Pancreas (tissue), 10 donors: ENCODE results near the gene NFIX. TPM values are rescaled to one million over a fixed set of nuclear protein-coding genes. Genes with fewer than 3 reads are reported as not detected.

ENCODE experiments used
- ATAC-seq, 4 donors: fragments of 200-7000 bp; cut with Tn5 transposase; one replicate each; pipeline versions ENCODE4 v1.8.0 to v1.9.1; 2020; ENCODE audit warnings: mild to moderate bottlenecking in 4 of 4, moderate library complexity in 4 of 4
- DNase-seq, 6 donors: peaks; one replicate each; pipeline ENCODE4 v3.0.0-alpha.2; 2020
- FAIRE-seq: peaks from 2 replicates; lab custom pipeline; 2012; peaks lifted over from hg19 to GRCh38; lab: Jason Lieb, UNC
- H3K27ac ChIP-seq, 4 donors: fragments of 200-600 bp; sonication (generic); 1 replicate in 3 of 4; 2 replicates in 1 of 4; pipeline versions ENCODE4 v1.5.0 to v1.8.0; 2020
- H3K27me3 ChIP-seq, 4 donors: fragments of 200-600 bp; one replicate each; pipeline ENCODE4 v1.8.0; 2021
- H3K36me3 ChIP-seq, 3 donors: fragments of 200-600 bp; sonication (generic) in 1 of 3; one replicate each; pipeline versions ENCODE4 v1.5.0 to v1.8.0; 2020 to 2021
- H3K4me1 ChIP-seq, 3 donors: fragments of 200-600 bp; one replicate each; pipeline ENCODE4 v1.8.0; 2021
- H3K4me3 ChIP-seq, 4 donors: fragments of 200-600 bp; sonication (generic) in 2 of 4; one replicate each; pipeline versions ENCODE4 v1.5.0 to v1.8.0; 2020 to 2021
- H3K9me3 ChIP-seq, 4 donors: fragments of 200-600 bp; one replicate each; pipeline ENCODE4 v1.8.0; 2021
- WGBS, 2 donors: extraction: QIAGEN DNeasy Blood & Tissue Kit; methylation state at CpG; one replicate each; pipeline ENCODE4 v1.1.7; 2013; 5-methylcytosine and 5-hydroxymethylcytosine counted together
- intact Hi-C, 3 donors: fragments of 100-400 bp; cut with DNase I; formaldehyde crosslinking; loops; one replicate each; pipeline versions ENCODE4 v1.11.1 to v1.14.2; 2022
- polyA plus RNA-seq, 2 donors: library from polyadenylated mRNA; stranded (reverse); fragments of 200-250 nt; gene quantifications; one replicate each; pipeline ENCODE4 v1.2.3, GENCODE V29; 2013
- total RNA-seq, 6 donors: library from RNA; stranded (reverse); fragmentation: NEBNext Ultra II Directional in 4 of 6; extraction: Animal tissue kit (Norgen Biotek cat#: 25700) in 4 of 6; gene quantifications; one replicate each; pipeline versions ENCODE4 v1.2.1 to v1.2.4, GENCODE V29; 2021 to 2023
- TF ChIP-seq, protein P1 (sequence below), 4 donors: fragments of 200-600 bp; sonication (generic) in 3 of 4; IDR thresholded peaks; one replicate each; pipeline versions ENCODE4 v1.5.0 to v1.8.0; 2021; ENCODE audit warnings: antibody characterized with exemption in 4 of 4
- donor health status: healthy with polysubstance abuse.
- donor health status: DM: no; HTN: no; CAD: no; lungs with moderate emphysema.
- donor health status: DM: no; HTN: no; CAD: no.
- donor health status: control.
- donor health status: control.
- donor health status: Bipolar disorder and iron deficiency.
- donor health status: DM: yes; HTN: yes; CAD: no.
- donor health status: DM: no; HTN: no; CAD: no.
- donor health status: DM: no; HTN: no; CAD: no.
- donor health status: DM: yes; HTN: yes; CAD: no.

NFIX gene
- total and polyA plus RNA-seq, 8 donors = 8.3 to 45.1 (median 32.7) TPM

DNA sequence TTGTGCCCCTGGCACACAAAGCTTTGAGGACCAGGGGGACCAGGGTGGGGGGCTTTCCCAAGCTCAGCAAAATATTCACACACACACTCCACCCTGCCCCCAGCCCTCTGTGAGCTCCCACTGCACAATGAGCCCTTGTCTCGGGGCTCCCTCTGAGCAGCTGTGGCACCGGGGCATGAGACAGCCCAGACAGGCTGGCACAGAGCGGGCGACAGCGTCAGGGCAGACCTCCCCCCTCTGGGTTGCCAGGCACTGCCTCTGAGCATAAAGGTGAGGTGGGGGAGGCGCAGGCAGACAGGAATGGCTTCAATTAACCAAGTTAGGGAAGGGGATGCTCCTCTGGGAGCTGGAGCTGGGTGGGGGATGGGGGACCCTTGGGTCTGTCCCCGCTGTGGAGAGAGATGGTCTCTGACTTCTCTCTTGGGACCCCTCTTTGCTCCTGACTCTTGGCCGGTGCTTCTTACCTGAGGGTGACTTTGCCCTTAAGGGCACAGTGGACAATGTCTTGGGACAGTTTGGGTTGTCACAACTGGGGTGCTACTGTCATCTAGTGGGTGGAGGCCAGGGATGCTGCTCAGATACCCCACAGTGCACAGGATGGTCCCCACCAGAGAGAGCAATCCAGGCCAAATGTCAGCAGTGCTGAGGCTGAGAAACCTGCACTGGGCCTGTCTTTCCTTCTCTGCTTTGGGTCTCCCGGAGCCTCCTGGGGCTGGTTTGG lies 77.1 kb downstream of the NFIX start:
- TF ChIP-seq, protein P1, sequence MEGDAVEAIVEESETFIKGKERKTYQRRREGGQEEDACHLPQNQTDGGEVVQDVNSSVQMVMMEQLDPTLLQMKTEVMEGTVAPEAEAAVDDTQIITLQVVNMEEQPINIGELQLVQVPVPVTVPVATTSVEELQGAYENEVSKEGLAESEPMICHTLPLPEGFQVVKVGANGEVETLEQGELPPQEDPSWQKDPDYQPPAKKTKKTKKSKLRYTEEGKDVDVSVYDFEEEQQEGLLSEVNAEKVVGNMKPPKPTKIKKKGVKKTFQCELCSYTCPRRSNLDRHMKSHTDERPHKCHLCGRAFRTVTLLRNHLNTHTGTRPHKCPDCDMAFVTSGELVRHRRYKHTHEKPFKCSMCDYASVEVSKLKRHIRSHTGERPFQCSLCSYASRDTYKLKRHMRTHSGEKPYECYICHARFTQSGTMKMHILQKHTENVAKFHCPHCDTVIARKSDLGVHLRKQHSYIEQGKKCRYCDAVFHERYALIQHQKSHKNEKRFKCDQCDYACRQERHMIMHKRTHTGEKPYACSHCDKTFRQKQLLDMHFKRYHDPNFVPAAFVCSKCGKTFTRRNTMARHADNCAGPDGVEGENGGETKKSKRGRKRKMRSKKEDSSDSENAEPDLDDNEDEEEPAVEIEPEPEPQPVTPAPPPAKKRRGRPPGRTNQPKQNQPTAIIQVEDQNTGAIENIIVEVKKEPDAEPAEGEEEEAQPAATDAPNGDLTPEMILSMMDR (IDR thresholded peaks at IDR 0.05) = no peak
- peaks cover 14 to 20% (median 14%) of the 10 kb centered on the region in 3 donors for H3K4me1 ChIP-seq
- H3K9me3 ChIP-seq = no peaks in the 10 kb centered on the region
- DNase-seq (no peak), ATAC-seq (peak in 3 of 4 donors; percentile 13 to 37 (median 36)), FAIRE-seq (no peak)
- H3K4me3 ChIP-seq = no peak overlapping the region
- 70 to 84% methylated on average over 9 of the region's 9 CpGs for WGBS, 2 donors
- no peaks in the 10 kb centered on the region for H3K27me3 ChIP-seq
- no peak overlapping the region for H3K27ac ChIP-seq
- peaks cover 0 to 7% (median 0%) of the 10 kb centered on the region in 3 donors for H3K36me3 ChIP-seq
- intact Hi-C loops = no loop called here

DNA sequence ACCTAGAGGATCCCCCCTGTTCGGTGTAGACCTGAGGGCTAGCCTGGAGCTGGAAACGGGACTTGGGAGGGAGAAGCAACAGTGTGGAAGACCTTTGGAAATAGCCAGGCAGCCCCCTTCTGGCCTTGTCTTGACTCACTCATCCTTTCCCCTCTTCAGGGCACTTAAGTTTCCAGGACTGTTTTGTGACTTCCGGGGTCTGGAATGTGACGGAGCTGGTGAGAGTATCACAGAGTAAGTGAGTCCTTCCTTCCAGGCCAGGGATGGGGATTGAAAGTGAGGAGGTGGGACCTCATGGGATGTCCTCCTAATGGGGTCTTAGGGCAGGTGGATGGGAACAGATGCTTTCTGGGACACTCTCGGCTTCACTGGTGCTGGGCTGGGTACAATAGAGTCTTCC lies 78.0 kb downstream of the NFIX start:
- Histone ChIP-seq H3K36me3 (peaks cover 0 to 7% (median 0%) of the 10 kb centered on the region in 3 donors), H3K27me3 (no peaks in the 10 kb centered on the region), H3K4me3 (no peak overlapping the region), H3K4me1 (peaks cover 14 to 19% (median 14%) of the 10 kb centered on the region in 3 donors), H3K9me3 (no peaks in the 10 kb centered on the region), H3K27ac (no peak overlapping the region)
- TF ChIP-seq, protein P1 (IDR thresholded peaks at IDR 0.05) = no peak
- DNase-seq (no peak), ATAC-seq (no peak), FAIRE-seq (no peak)
- intact Hi-C loops = no loop called here
- 88 to 94% methylated on average over 5 of the region's 5 CpGs for WGBS, 2 donors

DNA sequence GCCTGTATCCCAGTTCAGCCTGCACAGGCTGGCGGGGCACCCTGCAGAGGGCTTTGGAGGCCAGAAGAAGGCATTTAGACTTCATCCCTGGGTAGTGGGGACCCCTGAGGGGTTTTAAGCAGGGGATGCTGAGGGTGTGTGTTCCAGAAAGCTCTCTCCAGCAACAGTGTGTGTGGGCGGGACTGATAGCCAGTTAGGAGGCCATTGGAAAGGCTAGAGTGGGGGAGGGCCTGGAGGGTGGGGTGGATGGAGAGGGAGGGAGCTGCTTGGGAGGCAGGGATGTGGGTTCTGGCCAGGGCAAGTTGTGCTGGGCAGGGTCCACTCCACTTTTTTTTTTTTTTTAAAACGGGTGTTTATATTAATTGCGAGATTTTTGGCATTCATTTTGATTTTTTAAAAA lies 79.1 kb downstream of the NFIX start:
- peaks cover 6 to 13% (median 8%) of the 10 kb centered on the region in 3 donors for H3K4me1 ChIP-seq
- TF ChIP-seq, protein P1 (IDR thresholded peaks at IDR 0.05) = no peak
- intact Hi-C loops = no loop called here
- no peaks in the 10 kb centered on the region for H3K27me3 ChIP-seq
- H3K36me3 ChIP-seq = peaks cover 0 to 7% (median 0%) of the 10 kb centered on the region in 3 donors
- no peaks in the 10 kb centered on the region for H3K9me3 ChIP-seq
- no peak overlapping the region for H3K4me3 ChIP-seq
- DNase-seq (no peak), FAIRE-seq (no peak), ATAC-seq (no peak)
- H3K27ac ChIP-seq = no peak overlapping the region
- WGBS, 2 donors = 84 to 97% methylated on average over 4 of the region's 4 CpGs

DNA sequence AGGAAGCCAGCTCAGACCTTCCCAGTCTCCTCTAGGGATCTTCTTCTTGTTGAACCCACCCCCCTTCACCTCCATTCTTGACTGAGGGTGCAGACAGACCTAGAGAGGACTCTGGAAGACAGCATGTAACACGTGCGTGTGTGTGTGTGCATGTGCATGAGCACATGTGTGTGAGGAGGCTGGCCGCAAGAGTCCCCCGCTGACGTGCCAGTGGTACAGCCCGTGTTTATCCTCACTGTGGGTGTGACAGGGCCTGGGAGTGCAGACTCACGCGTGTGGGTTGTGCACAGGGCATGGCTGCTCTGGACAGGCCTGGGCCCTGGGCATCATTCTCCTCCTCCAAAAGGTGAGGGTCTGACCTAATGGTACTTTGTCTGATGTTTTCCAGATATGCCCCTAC lies 81.0 kb downstream of the NFIX start:
- Histone ChIP-seq H3K36me3 (peaks cover 0 to 7% (median 0%) of the 10 kb centered on the region in 3 donors), H3K27ac (no peak overlapping the region), H3K4me1 (peaks cover 0 to 3% (median 0%) of the 10 kb centered on the region in 3 donors), H3K9me3 (no peaks in the 10 kb centered on the region), H3K27me3 (no peaks in the 10 kb centered on the region), H3K4me3 (no peak overlapping the region)
- no peak for DNase-seq
- FAIRE-seq = no peak
- ATAC-seq = no peak
- WGBS, 2 donors = 88 to 92% methylated on average over 8 of the region's 8 CpGs
- TF ChIP-seq, protein P1 (IDR thresholded peaks at IDR 0.05) = no peak
- intact Hi-C loops = no loop called here

DNA sequence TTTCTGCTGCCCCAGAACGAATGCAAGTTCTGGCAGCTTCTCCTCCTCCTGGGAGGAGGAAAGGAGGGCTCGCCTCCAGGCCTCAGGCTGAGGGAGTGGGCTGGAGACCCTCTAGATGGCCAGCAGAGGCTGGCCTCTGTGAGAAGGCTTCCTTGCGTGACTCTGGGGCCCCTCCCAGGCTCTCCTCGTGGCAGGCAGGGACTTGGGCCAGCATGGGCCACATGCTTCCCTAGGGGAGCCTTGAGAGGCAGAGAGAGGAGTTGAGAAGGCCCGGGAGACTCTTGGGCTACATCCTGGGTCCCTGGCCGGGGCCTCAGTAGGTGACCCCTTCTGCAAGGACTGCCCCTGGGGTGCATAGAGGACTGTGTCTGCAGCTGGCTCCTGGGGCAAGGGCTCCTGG lies 81.5 kb downstream of the NFIX start:
- H3K27me3 ChIP-seq = no peaks in the 10 kb centered on the region
- peaks cover 0 to 3% (median 0%) of the 10 kb centered on the region in 3 donors for H3K4me1 ChIP-seq
- no peak overlapping the region for H3K27ac ChIP-seq
- peaks cover 0 to 7% (median 0%) of the 10 kb centered on the region in 3 donors for H3K36me3 ChIP-seq
- ATAC-seq (no peak), DNase-seq (no peak), FAIRE-seq (no peak)
- intact Hi-C loops = no loop called here
- H3K9me3 ChIP-seq = no peaks in the 10 kb centered on the region
- H3K4me3 ChIP-seq = no peak overlapping the region
- TF ChIP-seq, protein P1 (IDR thresholded peaks at IDR 0.05) = no peak
- WGBS, 2 donors = 78 to 85% methylated on average over 6 of the region's 6 CpGs
